ENCODE data around the gene MAPK9. TPM values are rescaled to one million over a fixed set of nuclear protein-coding genes. Genes with fewer than 3 reads are reported as not detected.

Gene MAPK9
- total RNA-seq, 4 donors from 2014 or later: 14.5 to 27.3 (median 20.5) TPM

DNA sequence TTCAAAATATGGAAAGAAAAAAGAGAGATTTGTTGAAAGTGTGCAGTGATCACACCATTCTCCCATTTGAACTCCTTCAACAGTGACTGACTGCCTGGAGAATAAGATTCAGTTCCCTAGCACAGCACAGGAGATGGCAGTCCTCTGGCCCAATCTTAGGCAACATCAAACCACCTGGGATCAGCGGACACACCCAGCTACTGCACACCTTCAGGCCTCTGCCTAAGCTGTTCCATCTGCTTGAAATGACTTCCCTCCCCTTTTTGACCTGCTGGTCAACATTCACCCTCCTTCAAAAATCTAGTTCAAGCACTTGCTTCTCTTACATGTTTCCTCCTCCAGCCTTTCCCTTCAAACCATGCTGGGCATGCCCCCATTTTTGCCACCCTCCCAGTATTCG is 4.5 kb downstream of the MAPK9 start:
- Histone ChIP-seq H3K4me1 (peaks cover 7 to 37% (median 14%) of the 10 kb centered on the region in 3 donors), H3K36me3 (peaks cover 0 to 24% (median 0%) of the 10 kb centered on the region in 3 donors), H3K4me3 (no peak overlapping the region), H3K27me3 (no peaks in the 10 kb centered on the region), H3K9me3 (no peaks in the 10 kb centered on the region), H3K27ac (no peak overlapping the region)
- WGBS, 2 donors: 85 to 93% methylated on average over 2 of the region's 2 CpGs
- intact Hi-C loops (cut with DNase I): no loop called here
- DNase-seq: no peak
- no peak for TF ChIP-seq POLR2A (IDR thresholded peaks at IDR 0.05)
- TF ChIP-seq, protein P1, sequence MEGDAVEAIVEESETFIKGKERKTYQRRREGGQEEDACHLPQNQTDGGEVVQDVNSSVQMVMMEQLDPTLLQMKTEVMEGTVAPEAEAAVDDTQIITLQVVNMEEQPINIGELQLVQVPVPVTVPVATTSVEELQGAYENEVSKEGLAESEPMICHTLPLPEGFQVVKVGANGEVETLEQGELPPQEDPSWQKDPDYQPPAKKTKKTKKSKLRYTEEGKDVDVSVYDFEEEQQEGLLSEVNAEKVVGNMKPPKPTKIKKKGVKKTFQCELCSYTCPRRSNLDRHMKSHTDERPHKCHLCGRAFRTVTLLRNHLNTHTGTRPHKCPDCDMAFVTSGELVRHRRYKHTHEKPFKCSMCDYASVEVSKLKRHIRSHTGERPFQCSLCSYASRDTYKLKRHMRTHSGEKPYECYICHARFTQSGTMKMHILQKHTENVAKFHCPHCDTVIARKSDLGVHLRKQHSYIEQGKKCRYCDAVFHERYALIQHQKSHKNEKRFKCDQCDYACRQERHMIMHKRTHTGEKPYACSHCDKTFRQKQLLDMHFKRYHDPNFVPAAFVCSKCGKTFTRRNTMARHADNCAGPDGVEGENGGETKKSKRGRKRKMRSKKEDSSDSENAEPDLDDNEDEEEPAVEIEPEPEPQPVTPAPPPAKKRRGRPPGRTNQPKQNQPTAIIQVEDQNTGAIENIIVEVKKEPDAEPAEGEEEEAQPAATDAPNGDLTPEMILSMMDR (IDR thresholded peaks at IDR 0.05): no peak

DNA sequence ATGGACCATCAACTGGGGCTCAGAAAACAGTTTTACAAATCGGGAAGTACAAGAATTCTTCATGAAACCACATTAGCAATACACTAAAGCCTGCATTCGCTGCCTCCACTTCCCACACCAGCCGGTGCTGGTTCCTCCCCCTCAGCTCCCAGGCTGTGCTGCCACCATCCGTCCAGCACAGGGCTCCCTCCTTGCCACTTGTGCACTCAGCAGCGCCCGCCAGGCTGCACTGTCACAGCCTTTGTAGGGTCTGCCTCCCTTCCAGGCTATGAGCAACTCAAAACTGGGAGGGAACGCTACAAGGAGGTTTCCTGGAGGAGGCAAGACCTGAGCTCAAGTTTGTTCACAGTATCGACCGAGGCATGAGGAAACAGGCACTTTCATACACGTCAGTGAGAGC is 7.7 kb downstream of the MAPK9 start:
- Histone ChIP-seq H3K4me1 (peaks cover 0 to 15% (median 0%) of the 10 kb centered on the region in 3 donors), H3K36me3 (peaks cover 0 to 53% (median 0%) of the 10 kb centered on the region in 3 donors), H3K4me3 (no peak overlapping the region), H3K27ac (no peak overlapping the region), H3K9me3 (peaks cover 0 to 2% (median 0%) of the 10 kb centered on the region in 3 donors), H3K27me3 (no peaks in the 10 kb centered on the region)
- intact Hi-C loops (cut with DNase I): no loop called here
- TF ChIP-seq, protein P1 (IDR thresholded peaks at IDR 0.05): no peak
- no peak for TF ChIP-seq POLR2A (IDR thresholded peaks at IDR 0.05)
- WGBS, 2 donors: 79% methylated on average over 7 to 10 of the region's 10 CpGs
- DNase-seq: no peak

DNA sequence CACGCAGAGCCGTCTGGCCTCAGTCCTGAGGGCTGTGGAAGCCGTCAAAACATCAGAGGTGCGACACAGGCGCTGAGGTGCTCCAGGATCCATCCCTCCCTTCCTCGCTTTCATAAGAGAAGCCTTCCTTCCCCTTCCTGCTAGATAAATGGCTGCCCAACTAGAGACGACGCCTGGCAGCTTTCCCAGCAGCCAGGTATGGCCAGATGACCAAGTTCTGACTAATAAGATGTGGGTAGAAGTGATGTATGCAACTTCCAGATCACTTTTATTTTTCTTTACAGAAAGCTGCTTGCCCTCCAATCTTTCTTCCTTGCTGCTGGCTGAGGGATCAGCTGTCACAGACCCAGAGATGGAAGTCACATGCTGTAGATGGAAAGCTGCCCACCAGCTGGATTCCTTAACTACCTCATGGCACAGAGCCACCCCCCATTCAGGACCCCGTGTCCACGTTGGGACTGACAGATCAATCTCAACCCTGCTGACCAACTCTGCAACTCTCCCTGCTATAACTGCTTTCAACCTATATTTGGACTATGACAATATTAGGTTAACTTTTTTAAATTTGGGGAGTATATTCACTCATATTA is 8.8 kb downstream of the MAPK9 start:
- WGBS, 2 donors: 70 to 73% methylated on average over 10 of the region's 10 CpGs
- intact Hi-C loops (cut with DNase I): no loop called here
- H3K4me1 ChIP-seq: peaks cover 0 to 9% (median 0%) of the 10 kb centered on the region in 3 donors
- DNase-seq: no peak
- no peak overlapping the region for H3K27ac ChIP-seq
- no peak for TF ChIP-seq POLR2A (IDR thresholded peaks at IDR 0.05)
- TF ChIP-seq, protein P1 (IDR thresholded peaks at IDR 0.05): no peak
- H3K36me3 ChIP-seq: peaks cover 0 to 64% (median 0%) of the 10 kb centered on the region in 3 donors
- H3K4me3 ChIP-seq: no peak overlapping the region
- no peaks in the 10 kb centered on the region for H3K27me3 ChIP-seq
- H3K9me3 ChIP-seq: peaks cover 0 to 7% (median 0%) of the 10 kb centered on the region in 3 donors

DNA sequence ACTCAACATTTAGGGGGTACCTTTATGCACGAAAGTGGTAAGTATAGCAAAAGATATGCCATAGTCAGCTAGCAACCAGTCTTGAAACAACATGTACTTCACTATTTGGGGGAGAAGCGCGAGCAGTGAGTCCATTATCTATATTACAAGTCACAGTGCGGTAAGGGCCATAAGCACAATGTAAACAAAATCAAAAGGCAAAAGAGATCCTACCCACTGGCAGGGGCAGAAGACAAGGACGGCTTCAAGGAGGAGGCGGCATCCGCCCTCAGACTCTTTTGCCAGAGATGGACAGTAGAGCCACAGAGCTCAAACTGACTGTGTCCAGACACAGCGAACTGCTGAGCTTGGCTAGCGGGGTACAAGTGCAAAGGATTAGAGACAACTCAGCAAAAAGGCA is 9.6 kb downstream of the MAPK9 start:
- no peak for TF ChIP-seq POLR2A (IDR thresholded peaks at IDR 0.05)
- TF ChIP-seq, protein P1 (IDR thresholded peaks at IDR 0.05): no peak
- H3K36me3 ChIP-seq: peaks cover 0 to 72% (median 0%) of the 10 kb centered on the region in 3 donors
- no peak overlapping the region for H3K4me3 ChIP-seq
- no peaks in the 10 kb centered on the region for H3K27me3 ChIP-seq
- no peak overlapping the region for H3K27ac ChIP-seq
- 90 to 96% methylated on average over 9 of the region's 9 CpGs for WGBS, 2 donors
- no peak for DNase-seq
- intact Hi-C loops (cut with DNase I): no loop called here
- peaks cover 0 to 8% (median 1%) of the 10 kb centered on the region in 3 donors for H3K9me3 ChIP-seq
- H3K4me1 ChIP-seq: peaks cover 0 to under 1% (median 0%) of the 10 kb centered on the region in 3 donors

DNA sequence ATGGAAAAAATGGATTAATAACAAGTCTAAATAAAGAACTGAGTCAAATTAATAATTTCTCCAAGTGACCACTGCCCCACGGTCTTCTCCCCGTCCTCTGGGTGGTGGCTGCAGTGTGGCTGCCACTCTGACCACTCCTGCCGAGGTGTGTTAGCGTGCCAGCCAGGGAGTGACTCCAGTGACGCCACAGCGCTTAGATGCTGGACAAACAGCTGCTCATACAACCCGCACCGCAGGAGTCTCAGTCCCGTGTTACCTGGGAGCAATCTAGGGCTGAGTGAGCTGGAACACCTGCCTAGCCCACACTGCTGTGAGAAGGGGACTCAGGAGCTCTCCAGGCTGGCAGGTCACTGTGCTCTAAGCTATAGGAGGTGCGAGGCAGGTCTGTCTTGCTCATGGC is 10.2 kb downstream of the MAPK9 start:
- H3K4me3 ChIP-seq: no peak overlapping the region
- 89 to 97% methylated on average over 3 to 6 of the region's 10 CpGs for WGBS, 2 donors
- peaks cover 0 to 14% (median 6%) of the 10 kb centered on the region in 3 donors for H3K9me3 ChIP-seq
- H3K27me3 ChIP-seq: no peaks in the 10 kb centered on the region
- no peaks in the 10 kb centered on the region for H3K4me1 ChIP-seq
- H3K36me3 ChIP-seq: peaks cover 0 to 77% (median 3%) of the 10 kb centered on the region in 3 donors
- TF ChIP-seq, protein P1 (IDR thresholded peaks at IDR 0.05): no peak
- TF ChIP-seq POLR2A (IDR thresholded peaks at IDR 0.05): no peak
- no peak overlapping the region for H3K27ac ChIP-seq
- intact Hi-C loops (cut with DNase I): no loop called here
- no peak for DNase-seq
